Measurements from ENCODE around the gene TSPAN15.

DNA sequence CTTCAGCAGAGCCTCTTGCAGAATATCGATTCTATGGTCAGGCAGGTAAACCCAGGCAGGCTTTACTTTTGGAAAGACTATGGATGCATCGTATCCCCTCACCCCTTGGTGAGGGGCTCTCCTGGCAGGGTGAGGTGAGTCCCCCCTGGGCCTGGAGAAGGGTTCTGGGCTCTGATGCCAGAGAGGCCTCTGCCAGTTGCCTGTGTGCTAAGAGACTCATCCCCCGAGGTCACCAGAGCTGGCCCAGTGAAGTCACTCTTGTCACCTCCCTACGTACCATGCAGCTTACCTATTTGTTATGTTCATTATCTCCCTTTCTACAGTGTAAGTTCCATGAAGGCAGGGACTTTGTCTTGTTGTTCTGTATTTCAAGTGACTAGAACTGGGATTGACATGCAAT lies 51.3 kb downstream of the TSPAN15 start:
- TF ChIP-seq, protein P1, sequence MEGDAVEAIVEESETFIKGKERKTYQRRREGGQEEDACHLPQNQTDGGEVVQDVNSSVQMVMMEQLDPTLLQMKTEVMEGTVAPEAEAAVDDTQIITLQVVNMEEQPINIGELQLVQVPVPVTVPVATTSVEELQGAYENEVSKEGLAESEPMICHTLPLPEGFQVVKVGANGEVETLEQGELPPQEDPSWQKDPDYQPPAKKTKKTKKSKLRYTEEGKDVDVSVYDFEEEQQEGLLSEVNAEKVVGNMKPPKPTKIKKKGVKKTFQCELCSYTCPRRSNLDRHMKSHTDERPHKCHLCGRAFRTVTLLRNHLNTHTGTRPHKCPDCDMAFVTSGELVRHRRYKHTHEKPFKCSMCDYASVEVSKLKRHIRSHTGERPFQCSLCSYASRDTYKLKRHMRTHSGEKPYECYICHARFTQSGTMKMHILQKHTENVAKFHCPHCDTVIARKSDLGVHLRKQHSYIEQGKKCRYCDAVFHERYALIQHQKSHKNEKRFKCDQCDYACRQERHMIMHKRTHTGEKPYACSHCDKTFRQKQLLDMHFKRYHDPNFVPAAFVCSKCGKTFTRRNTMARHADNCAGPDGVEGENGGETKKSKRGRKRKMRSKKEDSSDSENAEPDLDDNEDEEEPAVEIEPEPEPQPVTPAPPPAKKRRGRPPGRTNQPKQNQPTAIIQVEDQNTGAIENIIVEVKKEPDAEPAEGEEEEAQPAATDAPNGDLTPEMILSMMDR (IDR thresholded peaks at IDR 0.05): no peak
- TF ChIP-seq POLR2A (IDR thresholded peaks at IDR 0.05): no peak
